HG02798 (cell line): Measurements from ENCODE around the gene USP28.
"Not testable (repeated sequence)": the region's sequence is repeated elsewhere in the genome, so short reads cannot be mapped to it uniquely, and the experiment has no call there.

Experiments
- ATAC-seq: cut with Tn5 transposase; IDR thresholded peaks from one replicate; pipeline ENCODE4 v1.9.1; 2021; ENCODE audit warnings: mild to moderate bottlenecking; ENCODE audit not compliant: unreplicated experiment, poor library complexity

The USP28 gene, protein sequence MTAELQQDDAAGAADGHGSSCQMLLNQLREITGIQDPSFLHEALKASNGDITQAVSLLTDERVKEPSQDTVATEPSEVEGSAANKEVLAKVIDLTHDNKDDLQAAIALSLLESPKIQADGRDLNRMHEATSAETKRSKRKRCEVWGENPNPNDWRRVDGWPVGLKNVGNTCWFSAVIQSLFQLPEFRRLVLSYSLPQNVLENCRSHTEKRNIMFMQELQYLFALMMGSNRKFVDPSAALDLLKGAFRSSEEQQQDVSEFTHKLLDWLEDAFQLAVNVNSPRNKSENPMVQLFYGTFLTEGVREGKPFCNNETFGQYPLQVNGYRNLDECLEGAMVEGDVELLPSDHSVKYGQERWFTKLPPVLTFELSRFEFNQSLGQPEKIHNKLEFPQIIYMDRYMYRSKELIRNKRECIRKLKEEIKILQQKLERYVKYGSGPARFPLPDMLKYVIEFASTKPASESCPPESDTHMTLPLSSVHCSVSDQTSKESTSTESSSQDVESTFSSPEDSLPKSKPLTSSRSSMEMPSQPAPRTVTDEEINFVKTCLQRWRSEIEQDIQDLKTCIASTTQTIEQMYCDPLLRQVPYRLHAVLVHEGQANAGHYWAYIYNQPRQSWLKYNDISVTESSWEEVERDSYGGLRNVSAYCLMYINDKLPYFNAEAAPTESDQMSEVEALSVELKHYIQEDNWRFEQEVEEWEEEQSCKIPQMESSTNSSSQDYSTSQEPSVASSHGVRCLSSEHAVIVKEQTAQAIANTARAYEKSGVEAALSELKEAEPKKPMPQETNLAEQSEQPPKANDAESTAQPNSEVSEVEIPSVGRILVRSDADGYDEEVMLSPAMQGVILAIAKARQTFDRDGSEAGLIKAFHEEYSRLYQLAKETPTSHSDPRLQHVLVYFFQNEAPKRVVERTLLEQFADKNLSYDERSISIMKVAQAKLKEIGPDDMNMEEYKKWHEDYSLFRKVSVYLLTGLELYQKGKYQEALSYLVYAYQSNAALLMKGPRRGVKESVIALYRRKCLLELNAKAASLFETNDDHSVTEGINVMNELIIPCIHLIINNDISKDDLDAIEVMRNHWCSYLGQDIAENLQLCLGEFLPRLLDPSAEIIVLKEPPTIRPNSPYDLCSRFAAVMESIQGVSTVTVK

GRCh38 chr11:113875234-113876073 is at the start of gene USP28:
Gene USP28, minus strand, starts transcription at chr11:113875572. Its CDS starts 71 bp downstream, at chr11:113875501.
- ATAC-seq, result peak; percentile 92

- ATAC-seq, result no peak
Observed at GRCh38 chr11:113923572-113923971, 48.2 kb upstream of the USP28 start.

DNA sequence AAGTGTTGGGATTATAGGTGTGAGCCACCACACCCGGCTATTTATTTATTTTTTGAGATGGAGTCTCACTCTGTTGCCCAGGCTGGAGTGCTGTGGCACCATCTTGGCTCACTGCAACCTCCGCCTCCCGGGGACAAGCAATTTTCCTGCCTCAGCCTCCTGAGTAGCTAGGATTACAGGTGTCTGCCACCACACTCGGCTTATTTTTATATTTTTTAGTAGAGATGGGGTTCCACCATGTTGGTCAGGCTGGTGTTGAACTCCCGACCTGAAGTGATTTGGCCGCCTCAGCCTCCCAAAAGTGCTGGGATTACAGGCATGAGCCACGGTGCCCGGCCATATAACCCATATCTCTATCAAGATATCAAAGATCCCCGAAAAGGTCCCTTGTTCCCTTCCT is 36.1 kb upstream of the USP28 start:
- not testable (repeated sequence) for ATAC-seq

DNA sequence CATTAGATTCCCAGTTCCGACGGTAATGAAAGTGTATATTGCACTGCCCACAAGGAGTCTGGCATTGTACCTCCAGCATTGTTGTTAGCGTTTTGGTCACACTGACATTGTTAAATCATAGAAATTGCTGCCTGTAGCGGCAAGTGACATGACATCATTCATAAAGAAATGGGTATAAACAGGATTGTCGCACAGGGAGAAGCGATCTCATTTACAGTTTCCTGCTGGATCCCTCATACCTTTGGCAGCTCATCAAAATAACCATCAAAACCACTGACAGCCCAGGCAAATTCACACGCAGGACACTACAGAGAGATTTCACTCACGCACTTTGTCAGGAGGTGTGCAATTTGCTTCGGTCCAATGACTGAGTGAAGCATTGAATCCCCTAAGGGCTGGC is 32.7 kb upstream of the USP28 start:
- no peak for ATAC-seq

- no peak for ATAC-seq
Observed at GRCh38 chr11:113907681-113908080, 32.3 kb upstream of the USP28 start.

DNA sequence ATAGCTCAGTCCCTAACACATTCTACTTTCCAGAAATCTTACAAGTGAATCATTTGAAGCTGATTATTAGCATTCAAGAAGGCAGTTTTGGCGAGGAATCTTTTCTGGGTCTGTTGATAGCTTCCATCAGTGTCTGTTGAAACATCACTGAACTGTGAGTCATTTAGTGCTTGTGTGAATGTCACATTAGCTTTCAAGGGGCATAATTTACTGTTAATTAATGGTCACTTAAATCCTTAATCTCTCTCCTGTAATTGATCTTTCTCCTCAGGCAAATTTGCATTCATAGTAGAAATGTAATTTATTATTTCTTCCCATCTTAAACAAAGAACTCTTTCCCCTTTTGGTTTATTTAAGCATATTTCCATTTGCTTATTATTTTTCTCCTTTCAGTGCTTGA is 31.8 kb upstream of the USP28 start:
- no peak for ATAC-seq

- no peak for ATAC-seq
Observed at GRCh38 chr11:113906516-113906915, 31.1 kb upstream of the USP28 start.

- no peak for ATAC-seq
Observed at GRCh38 chr11:113906038-113906437, 30.7 kb upstream of the USP28 start.

DNA sequence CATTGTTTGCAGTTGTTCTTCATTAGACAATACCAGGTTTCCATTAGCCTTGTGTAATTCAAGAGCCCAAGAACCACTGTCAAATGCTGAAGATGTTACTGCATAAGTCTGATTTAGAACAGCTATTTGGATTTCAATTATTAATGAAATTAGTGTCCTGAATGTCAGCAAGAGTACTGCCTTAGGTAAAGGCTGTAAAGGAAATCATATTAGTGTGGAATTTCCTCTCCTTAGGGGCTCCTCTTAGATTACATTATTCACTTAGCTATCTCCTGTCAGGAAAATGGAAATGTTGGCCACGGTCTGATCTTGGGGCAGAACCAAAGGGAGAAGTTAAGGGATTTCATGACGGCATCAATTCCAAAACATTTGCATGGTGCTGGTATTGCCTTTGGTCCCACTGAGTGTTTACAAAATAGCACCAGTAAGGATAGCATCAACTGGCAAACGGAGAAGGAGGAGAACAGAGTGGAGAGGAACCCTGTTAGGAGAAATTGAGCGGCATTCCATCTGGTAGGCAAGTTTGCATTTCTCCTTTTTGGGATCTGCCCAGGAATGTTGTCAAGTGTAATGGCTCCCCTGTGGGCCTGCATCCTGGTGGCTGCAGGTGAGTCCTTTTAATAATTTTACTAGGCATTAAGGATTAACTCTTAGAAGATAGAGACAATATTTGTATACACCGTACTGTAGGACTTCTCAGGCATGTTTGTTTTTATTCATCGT is 29.2 kb upstream of the USP28 start, which contains the start of gene HTR3B:
TSS of gene HTR3B (plus strand) at position 418 of the 723 bp plus-strand sequence. CDS start at position 556, 138 bp downstream.
- ATAC-seq, result no peak

GRCh38 chr11:113901141-113901540 is 25.8 kb upstream of the USP28 start:
- ATAC-seq, result no peak

DNA sequence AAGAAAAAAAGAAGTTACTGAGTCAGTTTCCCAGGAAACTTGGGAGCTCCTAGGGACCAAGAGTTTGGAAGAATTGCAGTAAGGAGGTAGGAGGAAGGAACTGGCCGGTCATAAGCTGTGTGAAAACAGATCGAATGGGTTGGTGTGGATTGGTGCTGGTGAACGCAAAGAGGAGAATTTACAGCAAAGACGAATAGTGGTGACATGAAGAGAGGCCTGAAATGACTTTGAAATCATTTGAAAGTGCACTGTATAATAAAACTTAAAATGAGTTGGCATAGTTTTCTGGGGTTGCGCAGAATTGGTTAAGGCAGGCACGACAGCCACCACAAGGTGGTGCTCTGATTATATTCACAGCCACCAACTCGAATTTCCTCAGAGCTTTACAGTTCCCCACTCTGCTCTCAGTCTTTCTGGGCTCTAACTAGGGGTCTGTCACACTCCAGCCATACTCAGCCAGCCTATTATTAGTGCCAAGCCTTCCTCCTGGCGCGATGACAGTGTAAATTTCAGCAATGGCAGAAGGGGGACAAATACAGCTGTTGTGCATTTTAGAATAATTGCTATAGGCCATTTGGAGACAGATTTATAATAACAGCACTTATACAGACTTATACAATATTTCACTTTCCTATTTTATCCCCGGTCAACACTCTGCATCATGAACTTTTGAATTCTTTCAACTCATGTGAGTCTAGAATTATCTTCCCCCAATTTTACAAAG is 20.9 kb upstream of the USP28 start:
- ATAC-seq, result no peak

GRCh38 chr11:113895367-113896155 is 20.2 kb upstream of the USP28 start:
- no peak for ATAC-seq

DNA sequence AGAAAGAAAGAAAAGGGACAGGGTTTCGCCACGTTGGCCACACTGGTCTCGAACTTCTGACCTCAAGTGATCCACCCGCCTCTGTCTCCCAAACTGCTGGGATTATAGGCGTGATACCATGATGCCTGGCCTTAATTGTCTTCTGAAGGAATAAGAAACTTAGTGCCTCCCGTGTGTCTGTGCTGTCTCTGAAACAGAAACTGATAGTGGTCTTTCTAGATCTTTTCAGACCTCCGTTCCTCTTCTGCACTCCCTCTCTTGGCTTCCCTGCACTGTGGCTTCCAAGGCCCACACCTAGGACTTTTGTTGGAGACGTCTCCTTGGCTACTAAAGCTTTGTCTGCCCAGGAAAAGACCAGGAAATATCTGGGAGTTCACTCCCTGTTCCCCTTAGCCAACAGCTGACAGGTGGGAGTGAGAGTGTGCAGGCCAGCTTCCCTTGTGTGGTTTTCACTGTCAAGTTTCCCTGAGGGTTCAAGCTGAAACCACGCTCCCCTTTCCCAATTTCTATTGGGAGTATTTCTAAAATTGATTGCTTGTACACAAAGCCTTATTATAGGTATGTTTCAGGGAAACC is 19.1 kb upstream of the USP28 start:
- ATAC-seq, result peak; percentile 72

DNA sequence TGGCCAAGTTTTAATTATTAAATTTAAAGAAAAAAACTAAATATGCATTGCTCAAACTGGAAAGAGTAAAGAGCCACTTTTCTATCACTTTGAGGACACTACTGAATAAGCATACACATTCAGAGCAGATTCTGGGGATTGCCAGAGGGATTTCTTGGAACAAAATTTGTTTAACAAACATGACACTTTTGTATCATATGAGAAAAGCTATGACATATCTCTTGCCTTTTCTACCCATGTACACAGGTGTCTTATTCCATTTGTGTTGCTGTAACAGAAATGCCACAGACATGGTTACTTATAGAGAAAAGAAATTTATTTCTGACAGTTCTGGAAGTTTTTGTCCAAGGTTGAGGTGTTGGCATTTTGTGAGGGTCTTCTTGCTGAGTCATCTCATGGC is 13.5 kb upstream of the USP28 start:
- no peak for ATAC-seq

GRCh38 chr11:113885897-113886296 is 10.5 kb upstream of the USP28 start:
- no peak for ATAC-seq

- no peak for ATAC-seq
Observed at GRCh38 chr11:113884361-113884836, 9.0 kb upstream of the USP28 start.

- ATAC-seq, result no peak
Observed at GRCh38 chr11:113881856-113882255, 6.5 kb upstream of the USP28 start.
